ENCODE results near the gene NUDT2. TPM values are rescaled to one million over a fixed set of nuclear protein-coding genes. Genes with fewer than 3 reads are reported as not detected.
A peak's percentile ranks its signal among the peaks of the same experiment; 100 is the strongest.
"Not testable (repeated sequence)": the region's sequence is repeated elsewhere in the genome, so short reads cannot be mapped to it uniquely, and the experiment has no call there.

Gene NUDT2
- total and polyA plus RNA-seq, 12 donors = 14.4 to 28.9 (median 18.4) TPM

DNA sequence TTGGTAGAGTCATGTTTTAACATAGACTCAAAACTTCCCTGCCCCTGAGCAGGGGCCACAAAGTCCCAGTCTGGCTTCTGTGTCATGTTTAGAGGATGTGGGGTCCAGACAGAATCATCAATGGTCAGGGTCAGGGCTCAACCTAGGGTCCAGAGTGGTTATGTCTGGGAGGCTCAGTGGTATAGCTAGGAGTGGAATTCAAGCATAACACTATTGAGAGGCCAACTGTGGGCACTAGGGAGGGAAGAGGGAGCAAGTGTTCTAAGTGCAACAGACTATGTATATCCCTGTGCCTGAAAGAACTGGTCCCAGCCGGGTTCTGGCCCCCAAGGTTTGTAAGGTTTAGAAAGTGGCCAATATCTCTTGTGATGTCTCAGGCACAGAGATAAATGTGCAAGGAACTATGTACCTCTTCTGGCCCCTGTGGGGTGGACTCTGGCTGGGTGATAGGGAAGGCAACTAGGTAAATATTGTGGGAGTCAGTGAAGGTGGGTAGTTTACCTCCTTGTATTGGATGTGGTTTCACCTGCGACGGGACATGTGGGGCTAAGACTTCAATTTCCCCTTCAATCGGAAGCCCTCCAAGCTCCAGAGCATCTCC lies 33.3 kb downstream of the NUDT2 start:
- WGBS, 2 donors = 96 to 97% methylated on average over 4 of the region's 4 CpGs
- TF ChIP-seq, protein P1, sequence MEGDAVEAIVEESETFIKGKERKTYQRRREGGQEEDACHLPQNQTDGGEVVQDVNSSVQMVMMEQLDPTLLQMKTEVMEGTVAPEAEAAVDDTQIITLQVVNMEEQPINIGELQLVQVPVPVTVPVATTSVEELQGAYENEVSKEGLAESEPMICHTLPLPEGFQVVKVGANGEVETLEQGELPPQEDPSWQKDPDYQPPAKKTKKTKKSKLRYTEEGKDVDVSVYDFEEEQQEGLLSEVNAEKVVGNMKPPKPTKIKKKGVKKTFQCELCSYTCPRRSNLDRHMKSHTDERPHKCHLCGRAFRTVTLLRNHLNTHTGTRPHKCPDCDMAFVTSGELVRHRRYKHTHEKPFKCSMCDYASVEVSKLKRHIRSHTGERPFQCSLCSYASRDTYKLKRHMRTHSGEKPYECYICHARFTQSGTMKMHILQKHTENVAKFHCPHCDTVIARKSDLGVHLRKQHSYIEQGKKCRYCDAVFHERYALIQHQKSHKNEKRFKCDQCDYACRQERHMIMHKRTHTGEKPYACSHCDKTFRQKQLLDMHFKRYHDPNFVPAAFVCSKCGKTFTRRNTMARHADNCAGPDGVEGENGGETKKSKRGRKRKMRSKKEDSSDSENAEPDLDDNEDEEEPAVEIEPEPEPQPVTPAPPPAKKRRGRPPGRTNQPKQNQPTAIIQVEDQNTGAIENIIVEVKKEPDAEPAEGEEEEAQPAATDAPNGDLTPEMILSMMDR (IDR thresholded peaks at IDR 0.05) = no peak
- H3K4me3 ChIP-seq = no peak overlapping the region
- H3K9me3 ChIP-seq = peaks cover 0 to 7% (median 0%) of the 10 kb centered on the region in 11 donors
- peaks cover 4 to 31% (median 15%) of the 10 kb centered on the region in 9 donors for H3K4me1 ChIP-seq
- DNase-seq (no peak), ATAC-seq (no peak)
- intact Hi-C loops (cut with DNase I) = no loop called here
- peaks cover 0 to 2% (median 0%) of the 10 kb centered on the region in 9 donors for H3K36me3 ChIP-seq
- peak overlapping the region in 9 of 10 donors; percentile 4 to 90 (median 69) for H3K27ac ChIP-seq
- no peaks in the 10 kb centered on the region for H3K27me3 ChIP-seq

DNA sequence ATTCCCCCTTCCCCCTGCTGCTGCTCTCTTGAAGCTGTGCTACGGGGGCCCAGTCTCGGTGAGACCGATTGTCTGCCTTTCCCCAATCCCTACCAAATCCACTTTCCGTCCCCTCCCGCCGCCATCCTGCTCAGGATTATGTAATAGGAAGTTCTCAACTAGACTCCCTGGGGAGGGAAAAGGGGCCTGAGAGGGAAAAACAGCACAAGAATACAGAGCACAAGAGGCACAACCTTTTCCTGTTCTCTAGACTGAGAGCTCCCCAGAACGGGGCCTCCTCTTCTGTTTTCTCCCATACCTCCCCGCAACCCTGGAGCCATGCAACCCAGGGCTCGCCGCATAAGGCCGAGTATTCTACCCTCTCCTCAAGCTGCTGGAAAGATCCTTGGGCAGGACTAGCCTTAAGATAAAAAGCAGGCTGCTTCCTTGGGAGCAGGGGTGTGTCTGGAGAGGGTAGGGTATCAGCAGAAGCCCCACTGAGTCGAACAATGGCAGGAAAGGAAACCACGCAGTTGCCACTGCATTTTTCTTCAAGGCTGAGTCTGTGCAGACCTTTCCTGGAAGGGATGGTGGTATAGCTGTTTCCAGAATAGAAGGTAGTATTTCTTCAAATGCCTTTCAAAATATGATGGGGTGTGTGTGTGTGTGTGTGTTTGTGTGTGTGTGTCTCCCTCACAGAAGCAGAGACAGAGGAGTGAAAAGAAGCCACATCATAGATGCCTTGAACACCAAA lies 34.4 kb downstream of the NUDT2 start:
- TF ChIP-seq, protein P1 (IDR thresholded peaks at IDR 0.05) = no peak
- Histone ChIP-seq H3K9me3 (no peaks in the 10 kb centered on the region), H3K27ac (peak overlapping the region; percentile 61 to 90 (median 72)), H3K4me1 (peaks cover 4 to 31% (median 15%) of the 10 kb centered on the region in 9 donors), H3K4me3 (peak overlapping the region in 5 of 10 donors; percentile 11 to 38 (median 23)), H3K27me3 (no peaks in the 10 kb centered on the region), H3K36me3 (peaks cover 0 to 10% (median 0%) of the 10 kb centered on the region in 9 donors)
- intact Hi-C loops (cut with DNase I) = no loop called here
- ATAC-seq = peak; percentile 76 to 92 (median 90)
- peak; percentile 42 to 79 for DNase-seq
- 33 to 50% methylated on average over 13 of the region's 13 CpGs for WGBS, 2 donors

DNA sequence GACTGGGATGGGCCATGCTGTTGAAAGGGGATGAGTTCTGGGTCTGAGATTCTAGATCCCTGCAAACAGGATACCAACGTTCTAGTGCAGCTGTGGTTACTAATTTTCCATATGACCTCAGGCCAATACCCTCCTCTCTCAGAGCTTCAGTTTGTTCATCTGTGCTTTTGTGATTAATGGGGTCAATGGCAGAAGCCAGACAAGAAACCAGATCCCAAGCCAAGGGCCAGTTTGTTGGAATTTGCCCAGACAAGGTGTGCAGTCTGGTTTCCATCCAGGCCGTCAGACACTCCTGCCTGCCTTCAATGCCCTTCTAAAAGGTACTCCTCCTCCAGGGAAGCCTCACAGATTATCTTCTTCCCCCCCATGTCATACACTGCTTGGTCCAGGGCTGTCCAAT lies 35.9 kb downstream of the NUDT2 start:
- no peak for ATAC-seq
- 74 to 87% methylated on average over 2 of the region's 2 CpGs for WGBS, 2 donors
- intact Hi-C loops (cut with DNase I) = no loop called here

DNA sequence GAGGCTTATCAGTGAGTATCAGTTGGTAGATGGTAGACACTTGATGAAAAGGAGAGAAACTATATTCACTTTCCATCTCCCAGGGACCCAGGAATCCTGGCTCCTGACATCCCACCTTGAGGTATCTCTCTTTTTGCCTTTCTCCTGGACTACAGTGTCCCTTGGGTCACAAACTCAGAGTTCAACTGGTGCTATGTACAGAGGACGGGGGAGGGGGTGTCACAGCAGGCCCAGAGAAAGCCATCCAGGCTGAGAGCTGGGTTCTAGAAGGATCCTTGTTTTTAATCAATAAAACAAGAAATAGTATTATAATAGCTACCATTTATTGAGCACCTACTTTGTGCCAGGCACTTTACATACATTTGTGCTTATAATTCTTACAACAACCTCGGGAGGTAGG lies 37.0 kb downstream of the NUDT2 start:
- peaks cover 0 to 3% (median 0%) of the 10 kb centered on the region in 7 donors for H3K27me3 ChIP-seq
- no peak overlapping the region for H3K27ac ChIP-seq
- H3K4me3 ChIP-seq = no peak overlapping the region
- DNase-seq (no peak), ATAC-seq (no peak)
- WGBS, 2 donors = 98% methylated on average over 2 of the region's 2 CpGs
- TF ChIP-seq, protein P1 (IDR thresholded peaks at IDR 0.05) = no peak
- H3K9me3 ChIP-seq = peaks cover 0 to under 1% (median 0%) of the 10 kb centered on the region in 11 donors
- intact Hi-C loops (cut with DNase I) = no loop called here
- H3K36me3 ChIP-seq = peaks cover 0 to 26% (median 4%) of the 10 kb centered on the region in 9 donors
- H3K4me1 ChIP-seq = peaks cover 4 to 37% (median 15%) of the 10 kb centered on the region in 9 donors

More for the DNA sequence above, 35.9 kb downstream of the NUDT2 start:
- no peaks in the 10 kb centered on the region for H3K27me3 ChIP-seq
- H3K4me3 ChIP-seq = no peak overlapping the region
- TF ChIP-seq, protein P1 (IDR thresholded peaks at IDR 0.05) = no peak
- H3K4me1 ChIP-seq = peaks cover 4 to 31% (median 15%) of the 10 kb centered on the region in 9 donors
- H3K36me3 ChIP-seq = peaks cover 0 to 15% (median 0%) of the 10 kb centered on the region in 9 donors
- peak overlapping the region in 5 of 10 donors; percentile 66 to 90 (median 84) for H3K27ac ChIP-seq
- DNase-seq = no peak
- no peaks in the 10 kb centered on the region for H3K9me3 ChIP-seq

DNA sequence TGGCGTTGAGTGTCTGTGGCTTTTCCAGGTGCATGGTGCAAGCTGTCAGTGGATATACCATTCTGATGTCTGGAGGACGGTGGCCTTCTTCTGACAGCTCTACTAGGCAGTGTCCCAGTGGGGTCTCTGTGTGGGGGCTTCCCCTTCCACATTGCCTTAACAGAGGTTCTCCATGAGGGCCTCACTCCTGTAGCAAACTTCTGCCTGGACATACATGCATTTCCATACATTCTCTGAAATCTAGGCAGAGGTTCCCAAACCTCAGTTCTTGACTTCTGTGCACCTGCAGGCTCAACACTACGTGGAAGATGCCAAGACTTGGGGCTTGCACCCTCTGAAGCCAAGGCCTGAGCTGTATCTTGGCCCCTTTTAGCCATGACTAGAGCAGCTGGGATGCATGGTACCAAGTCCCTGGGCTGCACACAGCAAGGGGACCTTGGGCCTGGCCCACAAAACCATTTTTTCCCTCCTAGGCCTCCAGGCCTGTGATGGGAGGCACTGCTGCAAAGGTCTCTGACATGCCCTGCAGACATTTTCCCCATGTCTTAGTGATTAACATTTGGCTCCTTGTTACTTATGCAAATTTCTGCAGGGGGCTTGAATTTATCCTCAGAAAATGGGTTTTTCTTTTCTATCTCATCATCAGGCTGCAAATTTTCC lies 38.5 kb downstream of the NUDT2 start:
- H3K27me3 ChIP-seq; DNase-seq; intact Hi-C loops (cut with DNase I); H3K4me3 ChIP-seq; H3K9me3 ChIP-seq; ATAC-seq; H3K27ac ChIP-seq: not testable (repeated sequence)
- Histone ChIP-seq H3K4me1 (peaks cover 4 to 36% (median 15%) of the 10 kb centered on the region in 9 donors), H3K36me3 (peaks cover 0 to 37% (median 5%) of the 10 kb centered on the region in 9 donors)
- 98 to 100% methylated on average over 3 of the region's 3 CpGs for WGBS, 2 donors

DNA sequence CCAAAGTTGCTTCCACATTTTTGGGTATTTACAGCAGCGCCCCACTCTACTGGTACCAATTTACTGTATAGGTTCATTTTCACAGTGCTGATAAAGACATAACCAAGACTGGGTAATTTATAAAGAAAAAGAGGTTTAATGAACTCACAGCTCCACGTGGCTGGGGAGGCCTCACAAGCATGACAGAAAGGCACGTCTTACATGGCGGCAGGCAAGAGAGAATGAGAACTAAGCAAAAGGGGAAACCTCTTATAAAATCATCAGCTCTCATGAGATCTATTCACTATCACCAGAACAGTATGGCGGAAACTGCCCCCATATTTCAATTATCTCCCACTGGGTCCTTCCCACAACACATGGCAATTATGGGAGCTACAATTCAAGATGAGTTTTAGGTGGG lies 39.4 kb downstream of the NUDT2 start:
- H3K27me3 ChIP-seq; ATAC-seq; H3K4me3 ChIP-seq; H3K9me3 ChIP-seq; H3K27ac ChIP-seq; DNase-seq; intact Hi-C loops (cut with DNase I): not testable (repeated sequence)
- Histone ChIP-seq H3K4me1 (peaks cover 0 to 27% (median 11%) of the 10 kb centered on the region in 9 donors), H3K36me3 (peaks cover 0 to 37% (median 5%) of the 10 kb centered on the region in 9 donors)
- WGBS, 2 donors = 97 to 98% methylated on average over 5 of the region's 5 CpGs

Measured in heart right ventricle (tissue), 16 donors.